Neural cell (in vitro differentiated cells): Measurements from ENCODE around the gene RAD9B.

Experiments
- CTCF ChIP-seq: fragments of 450-650 bp; IDR thresholded peaks from 2 replicates; pipeline ENCODE4 v1.5.1; 2014; ENCODE audit warnings: antibody characterized with exemption, mild to moderate bottlenecking, moderate library complexity; ENCODE audit not compliant: poor library complexity, severe bottlenecking
- EP300 ChIP-seq: fragments of 450-650 bp; conservative IDR thresholded peaks from 2 replicates; pipeline ENCODE4 v1.6.1; 2014; ENCODE audit warnings: antibody characterized with exemption, mild to moderate bottlenecking, moderate library complexity; ENCODE audit not compliant: poor library complexity, severe bottlenecking
- EZH2 ChIP-seq: fragments of 200-600, 300-800 bp; shearing (Covaris generic), sonication (generic); IDR thresholded peaks from 2 replicates; pipeline ENCODE4 v1.6.1; 2014; ENCODE audit warnings: antibody characterized with exemption, low read length, borderline replicate concordance, mild to moderate bottlenecking; ENCODE audit not compliant: insufficient read depth, poor library complexity, severe bottlenecking
- POLR2AphosphoS5 ChIP-seq: IDR thresholded peaks from 2 replicates; pipeline ENCODE4 v1.6.1; 2012
- RAD21 ChIP-seq: fragments of 450-650 bp; conservative IDR thresholded peaks from 2 replicates; pipeline ENCODE4 v1.6.1; 2014; ENCODE audit warnings: antibody characterized with exemption, mild to moderate bottlenecking, moderate library complexity
- REST ChIP-seq: IDR thresholded peaks from 2 replicates; pipeline ENCODE4 v1.6.1; 2012; ENCODE audit warnings: borderline replicate concordance
- TAF1 ChIP-seq: IDR thresholded peaks from 2 replicates; pipeline ENCODE4 v1.6.1; 2012; ENCODE audit warnings: low read depth

- TF ChIP-seq CTCF, result no peak
- TF ChIP-seq RAD21, result no peak
- no peak for TF ChIP-seq TAF1
- TF ChIP-seq REST, result no peak
- no peak for TF ChIP-seq POLR2AphosphoS5
- TF ChIP-seq EP300, result no peak
- no peak for TF ChIP-seq EZH2
Observed at GRCh38 chr12:110516995-110517394, 14.9 kb downstream of the RAD9B start.
